Neural progenitor cell (in vitro differentiated cells): Measurements from ENCODE around the gene SDK2. TPM values are rescaled to one million over a fixed set of nuclear protein-coding genes. Genes with fewer than 3 reads are reported as not detected.

Experiments used
- DNase-seq: peaks from one replicate; pipeline ENCODE4 v3.0.0-alpha.2; 2016; ENCODE audit warnings: low spot score
- H2AFZ ChIP-seq: fragments of 200-600 bp; sonication (generic); replicated peaks from 2 replicates; pipeline ENCODE4 v1.6.1; 2016; ENCODE audit warnings: antibody characterized with exemption
- H3F3A ChIP-seq: fragments of 200-600 bp; sonication (generic); 2 replicates; pipeline ENCODE4 v1.6.1; 2016; ENCODE audit warnings: antibody characterized with exemption, low read depth
- H3K27ac ChIP-seq: fragments of 200-600 bp; sonication (generic); 2 replicates; pipeline ENCODE4 v1.5.1; 2016; ENCODE audit warnings: mild to moderate bottlenecking
- H3K27me3 ChIP-seq: fragments of 200-600 bp; sonication (generic); 2 replicates; pipeline ENCODE4 v1.6.1; 2016; ENCODE audit warnings: mild to moderate bottlenecking, moderate library complexity
- H3K36me3 ChIP-seq: fragments of 200-600 bp; sonication (generic); 2 replicates; pipeline ENCODE4 v1.5.1; 2016
- H3K4me1 ChIP-seq: fragments of 200-600 bp; sonication (generic); 2 replicates; pipeline ENCODE4 v1.6.1; 2016; ENCODE audit warnings: mixed run types
- H3K4me2 ChIP-seq: fragments of 200-600 bp; sonication (generic); 2 replicates; pipeline ENCODE4 v1.6.1; 2016
- H3K4me3 ChIP-seq: fragments of 200-600 bp; sonication (generic); 2 replicates; pipeline ENCODE4 v1.5.1; 2016
- H3K79me2 ChIP-seq: fragments of 200-600 bp; sonication (generic); 2 replicates; pipeline ENCODE4 v1.6.1; 2016; ENCODE audit warnings: low read depth
- H3K9ac ChIP-seq: fragments of 200-600 bp; sonication (generic); 2 replicates; pipeline ENCODE4 v1.6.1; 2016
- H3K9me3 ChIP-seq: fragments of 200-600 bp; sonication (generic); 2 replicates; pipeline ENCODE4 v1.5.1; 2016; ENCODE audit warnings: low read depth
- H4K20me1 ChIP-seq: fragments of 200-600 bp; sonication (generic); 2 replicates; pipeline ENCODE4 v1.6.1; 2016; ENCODE audit warnings: low read depth
- H3K27ac Mint-ChIP-seq: 3 replicates; pipeline ENCODE4 v1.8.0; 2021; ENCODE audit warnings: mixed read lengths
- H3K27me3 Mint-ChIP-seq: 2 replicates; pipeline ENCODE4 v1.8.0; 2022; ENCODE audit warnings: low read depth, mild to moderate bottlenecking, inconsistent platforms, moderate library complexity, mixed read lengths; ENCODE audit not compliant: insufficient read depth
- H3K36me3 Mint-ChIP-seq: 3 replicates; pipeline ENCODE4 v1.8.0; 2021; ENCODE audit warnings: mixed read lengths
- H3K4me1 Mint-ChIP-seq: 3 replicates; pipeline ENCODE4 v1.8.0; 2021; ENCODE audit warnings: mixed read lengths
- H3K4me3 Mint-ChIP-seq: 3 replicates; pipeline ENCODE4 v1.8.0; 2021; ENCODE audit warnings: mild to moderate bottlenecking, moderate library complexity, mixed read lengths
- H3K9me3 Mint-ChIP-seq: 3 replicates; pipeline ENCODE4 v1.8.0; 2020; ENCODE audit warnings: mixed read lengths
- CTCF ChIP-seq: fragments of 200-600 bp; sonication (generic); IDR thresholded peaks from 2 replicates; pipeline ENCODE4 v1.5.1; 2017; ENCODE audit warnings: antibody characterized with exemption, mild to moderate bottlenecking
- EZH2 ChIP-seq: fragments of 200-600 bp; sonication (generic); IDR thresholded peaks from 2 replicates; pipeline ENCODE4 v1.6.1; 2017; ENCODE audit warnings: antibody characterized with exemption, mild to moderate bottlenecking, moderate library complexity
- EZH2phosphoT487 ChIP-seq: fragments of 200-600 bp; sonication (generic); IDR thresholded peaks from 2 replicates; pipeline ENCODE4 v1.6.1; 2017; ENCODE audit warnings: antibody characterized with exemption
- total RNA-seq: library from RNA; depleted of rRNA; stranded (reverse); fragments of >200 nt; gene quantifications from 2 replicates; pipeline ENCODE4 v1.2.3, GENCODE V29; 2015; ENCODE audit warnings: low replicate concordance

The SDK2 gene
- total RNA-seq, 1 donor from 2014 or later: 15.3 TPM

DNA sequence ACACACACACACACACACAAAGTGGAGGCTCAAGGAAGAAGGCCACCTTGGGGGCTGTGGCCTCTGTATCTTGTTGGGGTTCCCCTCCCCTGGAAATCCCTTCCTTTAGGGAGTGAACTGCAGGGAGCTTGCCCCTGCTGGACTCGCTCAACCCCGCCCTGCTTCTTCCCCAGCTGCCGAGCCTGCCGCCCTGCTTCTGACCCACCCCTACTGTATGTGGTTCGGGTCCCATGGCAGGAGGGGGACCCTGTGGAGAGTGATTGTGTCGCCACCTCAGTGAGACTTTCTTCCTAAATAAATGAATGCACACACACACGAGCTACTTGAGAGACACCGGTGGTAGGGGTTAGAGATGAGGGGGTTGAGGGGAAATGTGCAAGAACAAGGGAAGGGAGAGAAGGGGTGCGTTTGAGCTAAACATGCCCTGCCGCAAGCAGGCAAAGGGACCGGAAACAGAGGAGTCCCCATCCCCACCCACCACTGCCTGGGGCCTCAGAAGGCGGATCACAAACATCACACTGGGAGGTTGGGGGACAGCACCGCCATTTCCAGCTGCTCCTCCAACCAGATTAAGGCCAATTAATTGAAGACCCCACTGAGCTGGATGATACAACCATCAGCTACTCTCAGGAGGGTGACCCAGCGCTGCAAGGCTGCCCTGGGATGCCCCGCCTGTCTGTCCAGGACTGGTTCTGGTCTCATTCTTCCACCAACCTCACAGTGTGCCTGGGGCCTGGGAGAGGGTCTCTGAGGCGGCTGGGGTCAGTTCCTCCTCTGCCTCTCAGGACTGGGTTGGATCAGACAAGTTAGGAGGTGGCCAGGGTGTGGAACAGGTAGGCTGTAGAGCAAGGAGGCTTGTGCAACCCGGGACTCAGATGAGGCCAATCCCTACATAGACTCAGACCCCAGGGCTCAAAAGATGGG, 98.9 kb downstream of the SDK2 start:
- H3K27me3 ChIP-seq: no peaks in the 10 kb centered on the region
- no peak for DNase-seq
- H3K4me3 ChIP-seq: no peak overlapping the region
- H3K9ac ChIP-seq: no peak overlapping the region
- H3K36me3 Mint-ChIP-seq: no peaks in the 10 kb centered on the region
- peak overlapping the region; percentile 88 for H3K27ac Mint-ChIP-seq
- H3K9me3 Mint-ChIP-seq: no peaks in the 10 kb centered on the region
- H3K27me3 Mint-ChIP-seq: peaks cover 9% of the 10 kb centered on the region
- no peak overlapping the region for H2AFZ ChIP-seq
- peak overlapping the region; percentile 12 for H3K4me2 ChIP-seq
- TF ChIP-seq CTCF (no peak), EZH2 (no peak), EZH2phosphoT487 (no peak)
- peaks cover 61% of the 10 kb centered on the region for H3K4me1 ChIP-seq
- H4K20me1 ChIP-seq: peaks cover 100% of the 10 kb centered on the region
- peaks cover 74% of the 10 kb centered on the region for H3K4me1 Mint-ChIP-seq
- H3F3A ChIP-seq: no peaks in the 10 kb centered on the region
- no peaks in the 10 kb centered on the region for H3K9me3 ChIP-seq
- H3K79me2 ChIP-seq: peaks cover 17% of the 10 kb centered on the region
- no peak overlapping the region for H3K4me3 Mint-ChIP-seq
- no peaks in the 10 kb centered on the region for H3K36me3 ChIP-seq
- no peak overlapping the region for H3K27ac ChIP-seq

- TF ChIP-seq EZH2: no peak
- no peak for TF ChIP-seq EZH2phosphoT487
- no peak for TF ChIP-seq CTCF
- H3K27ac ChIP-seq: no peak overlapping the region
These were observed 99.9 kb downstream of the SDK2 start for GRCh38 chr17:73544333-73544732.

DNA sequence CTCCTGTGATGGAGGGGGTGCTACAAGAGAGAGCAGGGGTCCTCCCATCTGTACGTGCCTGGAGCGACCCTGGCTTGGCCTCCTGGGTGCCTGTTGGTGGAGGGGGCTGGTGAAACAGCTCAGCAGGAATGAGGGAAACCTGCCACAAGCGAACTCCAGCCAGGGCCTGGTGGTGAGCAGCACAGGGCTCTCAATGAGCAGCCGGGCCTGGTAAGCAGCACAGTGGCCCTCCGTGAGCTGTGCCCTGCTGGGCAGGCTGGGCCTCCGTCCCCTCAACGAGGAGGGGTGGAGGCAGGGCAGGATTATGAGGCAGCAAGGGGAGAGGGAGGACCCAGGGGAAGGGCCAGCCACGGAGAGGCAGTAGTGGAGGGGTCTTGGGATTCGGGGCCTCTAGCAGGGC, 101.9 kb downstream of the SDK2 start:
- H3F3A ChIP-seq: peaks cover 9% of the 10 kb centered on the region

More at GRCh38 chr17:73544333-73544732, 99.9 kb downstream of the SDK2 start:
- H3K4me3 Mint-ChIP-seq: peak overlapping the region; percentile 11
- Histone ChIP-seq H3K9me3 (no peaks in the 10 kb centered on the region), H3K4me2 (no peak overlapping the region), H3K9ac (no peak overlapping the region), H3K36me3 (no peaks in the 10 kb centered on the region), H3K79me2 (peaks cover 15% of the 10 kb centered on the region), H3F3A (no peaks in the 10 kb centered on the region), H3K27me3 (no peaks in the 10 kb centered on the region), H3K4me1 (peaks cover 53% of the 10 kb centered on the region), H2AFZ (no peak overlapping the region), H3K4me3 (no peak overlapping the region), H4K20me1 (peaks cover 100% of the 10 kb centered on the region)
- no peak for DNase-seq
- H3K9me3 Mint-ChIP-seq: no peaks in the 10 kb centered on the region
- H3K4me1 Mint-ChIP-seq: peaks cover 71% of the 10 kb centered on the region
- H3K27me3 Mint-ChIP-seq: peaks cover 6% of the 10 kb centered on the region
- H3K36me3 Mint-ChIP-seq: no peaks in the 10 kb centered on the region
- no peak overlapping the region for H3K27ac Mint-ChIP-seq

More for the DNA sequence above, 101.9 kb downstream of the SDK2 start:
- no peaks in the 10 kb centered on the region for H3K36me3 Mint-ChIP-seq
- H3K9me3 Mint-ChIP-seq: no peaks in the 10 kb centered on the region
- Histone ChIP-seq H3K27ac (no peak overlapping the region), H3K36me3 (no peaks in the 10 kb centered on the region), H3K4me3 (no peak overlapping the region), H3K27me3 (no peaks in the 10 kb centered on the region), H3K4me2 (no peak overlapping the region), H3K9me3 (no peaks in the 10 kb centered on the region), H3K4me1 (peaks cover 68% of the 10 kb centered on the region), H4K20me1 (peaks cover 100% of the 10 kb centered on the region), H3K79me2 (peaks cover 22% of the 10 kb centered on the region), H2AFZ (no peak overlapping the region), H3K9ac (no peak overlapping the region)
- H3K4me1 Mint-ChIP-seq: peaks cover 74% of the 10 kb centered on the region
- DNase-seq: peak; percentile 43
- no peak for TF ChIP-seq CTCF
- no peak for TF ChIP-seq EZH2
- TF ChIP-seq EZH2phosphoT487: no peak
- no peak overlapping the region for H3K4me3 Mint-ChIP-seq
- H3K27me3 Mint-ChIP-seq: peaks cover 4% of the 10 kb centered on the region
- no peak overlapping the region for H3K27ac Mint-ChIP-seq
